Tongue (tissue), 2 donors: ENCODE results near the gene GRID2. TPM values are rescaled to one million over a fixed set of nuclear protein-coding genes. Genes with fewer than 3 reads are reported as not detected.
"Not testable (repeated sequence)": the region's sequence is repeated elsewhere in the genome, so short reads cannot be mapped to it uniquely, and the experiment has no call there.

ENCODE experiments used
- DNase-seq: peaks from one replicate; pipeline ENCODE4 v3.0.0-alpha.2; 2015
- total RNA-seq: library from RNA; depleted of rRNA; stranded (reverse); fragments of >200 nt; gene quantifications from one replicate; pipeline ENCODE4 v1.2.3, GENCODE V29; 2014

GRID2 gene
- total RNA-seq, 1 donor from 2014 or later: 1.6 TPM

DNA sequence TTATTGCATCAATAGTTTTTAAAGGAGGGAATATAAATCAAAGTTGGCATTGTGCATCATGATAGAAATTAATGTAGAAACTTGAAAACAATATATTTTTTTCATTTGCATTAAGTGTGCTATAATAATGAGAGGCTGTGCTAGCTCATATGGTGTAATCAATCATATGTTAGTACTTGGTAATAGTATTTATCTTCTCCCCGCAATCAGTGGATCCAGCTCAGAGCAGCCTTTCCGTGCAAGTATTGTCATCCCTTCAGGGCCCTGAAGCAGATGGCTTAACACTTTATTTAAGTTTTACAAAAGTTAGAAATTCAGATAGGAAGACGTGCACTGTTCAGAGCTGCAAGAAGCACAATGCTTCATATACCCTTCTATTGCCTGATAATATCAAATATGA lies 908.5 kb downstream of the GRID2 start:
- DNase-seq: no peak

- DNase-seq: no peak
These were observed 912.9 kb downstream of the GRID2 start for GRCh38 chr4:93216646-93217045.

- peak; percentile 3 for DNase-seq
These were observed 913.7 kb downstream of the GRID2 start for GRCh38 chr4:93217431-93217830.

DNA sequence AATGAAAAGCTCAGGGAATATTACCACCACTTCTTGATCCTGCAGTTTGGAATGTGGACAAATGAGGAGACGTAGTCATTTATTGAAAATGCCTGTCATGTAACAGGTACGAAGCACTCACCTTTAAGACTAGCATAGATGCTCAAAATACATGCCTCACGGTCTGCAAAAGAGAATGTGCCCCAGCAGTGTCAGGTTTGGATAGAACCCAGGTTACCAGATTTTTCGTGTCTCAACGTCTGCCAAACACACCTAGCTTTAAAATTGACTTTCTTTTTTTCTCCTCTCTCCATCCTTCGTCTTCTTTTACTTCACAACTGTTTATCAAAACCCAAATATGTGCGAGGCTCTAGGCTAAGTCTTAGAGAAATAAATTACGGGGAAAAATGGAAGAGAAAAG lies 918.0 kb downstream of the GRID2 start:
- DNase-seq: no peak

DNA sequence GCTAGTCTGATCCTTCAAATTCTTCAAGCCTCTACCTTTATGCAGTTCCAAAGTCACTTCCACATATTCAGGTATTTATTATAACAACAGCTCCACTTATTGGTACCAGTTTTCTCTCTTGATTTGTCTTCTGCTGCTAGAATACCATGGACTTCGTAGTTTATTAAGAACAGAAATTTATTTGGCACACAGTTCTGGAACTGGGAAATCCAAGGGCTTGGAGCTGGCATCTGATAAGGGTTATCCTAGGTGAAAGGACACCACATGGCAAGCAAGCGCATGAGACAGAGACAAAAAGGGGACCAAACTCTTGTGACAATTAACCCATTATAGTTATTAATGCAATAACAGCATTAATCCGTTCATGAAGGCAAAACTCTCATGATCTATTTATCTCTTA lies 924.3 kb downstream of the GRID2 start:
- DNase-seq: no peak

DNA sequence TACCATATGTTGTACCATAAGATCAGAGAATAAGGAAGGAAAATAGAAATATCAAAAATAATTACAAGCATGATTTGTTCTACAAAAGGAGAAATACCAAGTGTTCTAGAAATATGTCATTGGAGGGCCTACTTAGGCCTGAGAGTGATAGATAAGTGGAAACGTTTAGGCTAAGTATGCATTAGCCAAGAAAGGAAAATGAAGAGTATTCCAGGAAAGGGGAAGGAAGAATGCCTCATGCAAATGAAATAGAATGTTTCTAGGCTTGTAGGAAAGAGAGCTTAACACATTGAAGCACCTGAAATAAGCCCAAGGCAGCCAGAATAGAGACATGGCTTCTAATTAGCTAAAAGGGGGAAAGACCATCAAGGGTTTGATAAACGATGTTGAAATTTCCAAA lies 929.1 kb downstream of the GRID2 start:
- DNase-seq: no peak

DNA sequence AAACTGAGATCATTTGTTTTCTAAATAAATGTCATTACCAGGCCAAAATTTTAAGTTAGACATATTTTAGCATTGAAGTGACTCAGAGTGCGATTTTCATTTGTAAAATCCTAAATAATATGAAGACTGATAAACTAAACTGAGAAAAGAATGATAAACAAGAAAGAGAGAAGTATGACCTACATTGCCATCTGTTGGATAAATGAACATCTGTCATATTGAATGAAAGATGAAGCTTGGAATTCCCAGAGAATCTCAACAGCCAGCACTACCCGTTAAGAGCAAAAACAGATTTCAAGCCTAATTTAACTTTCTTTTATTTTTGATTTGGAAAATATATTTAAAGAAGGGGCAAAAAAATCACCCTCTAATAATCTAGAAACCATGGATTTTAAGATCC lies 933.8 kb downstream of the GRID2 start:
- no peak for DNase-seq

DNA sequence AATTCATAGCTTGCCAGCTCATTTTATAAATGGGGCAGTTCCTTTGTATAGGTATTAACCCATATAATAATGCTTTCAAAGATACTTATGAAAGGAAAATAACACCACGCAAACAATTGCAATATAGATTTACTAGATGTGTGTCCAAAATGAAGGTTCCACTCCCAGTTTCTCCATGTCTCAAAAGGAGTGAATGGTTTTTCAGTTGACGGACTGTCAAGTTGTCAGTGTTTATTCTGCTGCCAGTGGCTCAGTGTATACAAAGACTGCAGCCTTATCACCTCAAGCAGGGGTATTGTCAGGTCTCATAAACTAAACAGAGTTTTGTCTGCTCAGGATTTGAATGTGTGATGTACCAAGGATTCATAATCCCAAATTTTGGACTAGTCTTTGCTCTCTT lies 939.5 kb downstream of the GRID2 start:
- no peak for DNase-seq

GRCh38 chr4:93261207-93261606 lies 957.4 kb downstream of the GRID2 start:
- DNase-seq: no peak

- DNase-seq: no peak
These were observed 959.4 kb downstream of the GRID2 start for GRCh38 chr4:93263166-93263565.

- DNase-seq: no peak
These were observed 964.0 kb downstream of the GRID2 start for GRCh38 chr4:93267747-93268146.

DNA sequence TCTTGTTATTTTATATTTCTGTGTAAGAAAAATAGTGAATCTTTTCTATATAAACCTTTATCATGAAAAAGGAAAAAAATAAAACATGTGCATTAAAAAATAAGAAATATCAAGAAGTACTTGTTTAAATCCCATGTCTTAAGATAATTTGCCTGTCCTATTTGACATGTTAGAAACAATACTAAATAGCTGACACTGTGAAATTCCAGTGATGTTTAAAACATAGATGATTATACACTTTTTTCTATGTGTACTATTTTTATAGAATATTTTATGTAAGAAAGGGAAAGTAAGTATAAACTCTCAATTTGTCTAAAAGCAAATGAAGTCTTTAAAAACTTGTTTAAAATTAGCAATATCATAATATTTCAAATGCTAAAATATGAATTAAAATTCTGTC lies 981.6 kb downstream of the GRID2 start:
- no peak for DNase-seq

DNA sequence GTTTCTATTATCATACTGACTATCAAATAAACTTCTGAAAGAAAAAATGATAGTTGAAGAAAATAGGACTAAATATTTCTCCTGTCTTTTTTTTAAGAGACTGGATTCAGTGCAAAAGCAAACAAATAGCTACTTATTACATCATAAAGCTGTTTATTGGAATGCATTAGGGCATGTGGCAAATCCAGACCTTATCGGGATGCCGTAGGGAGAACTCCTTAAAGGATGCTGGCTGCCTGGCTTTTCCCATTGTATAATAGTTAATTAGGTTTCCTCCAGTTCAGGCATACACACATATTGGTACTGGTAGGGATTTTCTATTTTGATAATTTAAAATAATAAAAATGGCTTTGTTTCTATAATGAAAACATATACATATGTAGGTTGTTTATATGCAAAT lies 985.5 kb downstream of the GRID2 start:
- no peak for DNase-seq

GRCh38 chr4:93289831-93290230 lies 986.1 kb downstream of the GRID2 start:
- DNase-seq: peak; percentile 13

DNA sequence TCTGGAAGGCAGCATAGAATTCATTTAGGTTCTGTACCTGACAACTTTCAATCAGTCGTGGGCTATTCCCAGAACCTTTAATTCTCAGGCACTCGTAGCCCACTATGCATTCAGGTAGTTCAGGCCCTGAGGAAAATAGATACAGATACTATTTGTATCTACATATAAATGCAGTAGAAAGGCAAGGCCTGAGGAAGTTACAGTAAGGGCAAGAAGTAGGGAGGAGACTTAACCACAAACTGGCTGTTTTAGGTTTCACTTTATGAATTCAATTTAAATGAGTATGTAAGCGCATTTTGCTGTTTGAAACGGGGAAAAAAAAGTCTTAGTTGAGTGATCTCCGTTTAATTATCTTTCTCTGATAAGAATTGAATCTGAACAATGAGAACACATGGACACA lies 995.4 kb downstream of the GRID2 start:
- no peak for DNase-seq

- not testable (repeated sequence) for DNase-seq
These were observed 997.2 kb downstream of the GRID2 start for GRCh38 chr4:93300780-93301555.

GRCh38 chr4:93302310-93302709 lies 998.5 kb downstream of the GRID2 start:
- no peak for DNase-seq

- DNase-seq: no peak
These were observed 999.7 kb downstream of the GRID2 start for GRCh38 chr4:93303440-93303839.

GRCh38 chr4:93312299-93312698 lies 1008.5 kb downstream of the GRID2 start:
- no peak for DNase-seq

DNA sequence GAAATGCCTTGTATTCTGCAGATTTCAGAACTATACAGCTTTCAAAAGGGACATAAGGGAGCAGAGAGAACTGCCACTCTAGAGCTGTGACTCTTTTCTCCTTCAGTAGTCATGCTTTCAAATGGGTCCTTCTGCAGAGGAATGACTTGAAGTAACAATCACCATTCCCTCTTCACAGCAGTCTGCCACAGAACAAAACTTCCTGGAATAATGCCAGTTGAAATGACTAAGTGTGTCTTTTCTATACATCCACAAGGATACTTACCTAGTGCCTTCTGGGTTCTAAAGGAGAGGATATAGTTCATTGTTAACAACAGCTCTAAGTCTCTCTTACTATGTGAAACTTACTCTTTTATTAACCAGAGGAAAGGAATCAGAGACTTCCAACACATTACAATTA lies 1009.4 kb downstream of the GRID2 start:
- no peak for DNase-seq

DNA sequence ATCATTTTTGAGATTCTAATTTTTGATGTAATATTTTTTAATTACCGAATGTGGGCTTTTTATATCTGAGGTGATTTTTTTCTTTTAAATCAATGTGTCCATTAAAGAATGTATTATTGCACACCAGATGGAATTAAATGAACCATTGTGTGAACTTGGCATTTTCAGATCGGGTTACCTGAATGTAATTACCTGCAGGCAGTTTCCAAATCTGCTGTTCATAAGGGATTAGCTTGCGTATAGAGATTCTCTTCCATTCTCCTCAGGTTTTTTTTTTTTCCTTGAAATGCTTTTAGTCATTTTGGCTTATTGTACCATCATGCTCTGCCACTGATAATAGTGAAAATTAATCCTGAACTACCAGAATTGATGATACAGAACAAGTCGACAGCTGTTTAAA lies 1013.3 kb downstream of the GRID2 start:
- DNase-seq: no peak

DNA sequence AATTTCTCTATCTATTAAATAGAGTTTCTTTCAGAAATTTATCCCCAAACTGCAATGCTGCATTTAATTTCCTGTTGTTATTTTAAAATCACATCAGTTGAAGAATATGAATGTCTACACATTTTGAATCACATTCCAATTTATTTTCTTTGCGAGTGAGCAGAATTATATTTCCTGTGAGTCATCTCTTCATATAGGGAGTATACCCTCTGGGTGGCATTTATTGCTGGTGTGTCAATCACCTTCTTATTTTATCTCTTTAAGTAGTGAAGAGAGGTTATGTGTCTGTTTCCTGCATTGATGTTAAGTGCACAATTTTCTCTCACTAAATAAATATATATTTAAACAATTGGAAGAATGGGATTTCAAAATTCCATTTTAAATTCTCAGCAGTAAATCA lies 1013.8 kb downstream of the GRID2 start:
- DNase-seq: no peak

DNA sequence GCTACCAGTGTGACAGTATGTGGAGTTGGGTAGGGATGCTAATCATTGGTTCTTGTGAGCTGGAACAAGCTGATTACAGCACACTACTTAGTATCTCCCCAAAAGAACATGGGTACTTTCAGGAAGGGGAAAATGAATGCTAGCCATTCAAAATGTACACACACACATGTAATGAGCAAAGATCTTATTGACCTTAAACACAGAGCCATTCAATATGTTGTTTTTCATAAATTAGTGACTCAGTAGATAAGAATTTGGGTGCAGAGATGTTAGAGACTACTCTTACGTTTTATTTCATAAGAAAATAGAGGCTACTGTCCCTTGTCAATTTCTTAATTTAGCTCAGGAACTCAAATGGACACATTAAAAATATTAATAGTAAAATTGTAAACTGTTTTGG lies 1015.3 kb downstream of the GRID2 start:
- DNase-seq: no peak

- no peak for DNase-seq
These were observed 1016.6 kb downstream of the GRID2 start for GRCh38 chr4:93320356-93320755.

GRCh38 chr4:93327346-93327745 lies 1023.6 kb downstream of the GRID2 start:
- no peak for DNase-seq
